Esophagus mucosa (tissue), 1 donor: ENCODE data around the gene OSBP2. TPM values are rescaled to one million over a fixed set of nuclear protein-coding genes. Genes with fewer than 3 reads are reported as not detected.

ENCODE experiments used
- ATAC-seq: fragments of 200-7000 bp; cut with Tn5 transposase; one replicate; pipeline ENCODE4 v1.9.1; 2020
- total RNA-seq: library from RNA; stranded (reverse); gene quantifications from one replicate; pipeline ENCODE4 v1.2.4, GENCODE V29; 2023
- donor health status: DM: yes; HTN: yes; CAD: no.

Gene OSBP2
- total RNA-seq, 1 donor from 2014 or later: 3.0 TPM

GRCh38 chr22:30821863-30822215 lies 127.2 kb downstream of the OSBP2 start:
- no peak for ATAC-seq

- peak; percentile 60 for ATAC-seq
These were observed 127.7 kb downstream of the OSBP2 start for GRCh38 chr22:30822216-30823014.

GRCh38 chr22:30823015-30823370 lies 128.3 kb downstream of the OSBP2 start:
- peak; percentile 41 for ATAC-seq

- ATAC-seq: no peak
These were observed 129.4 kb downstream of the OSBP2 start for GRCh38 chr22:30824096-30824495.

GRCh38 chr22:30824711-30825110 lies 130.0 kb downstream of the OSBP2 start:
- ATAC-seq: no peak

GRCh38 chr22:30825711-30826505 lies 131.2 kb downstream of the OSBP2 start:
- no peak for ATAC-seq

- ATAC-seq: no peak
These were observed 132.1 kb downstream of the OSBP2 start for GRCh38 chr22:30826670-30827355.

- no peak for ATAC-seq
These were observed 133.0 kb downstream of the OSBP2 start for GRCh38 chr22:30827646-30828045.

GRCh38 chr22:30828187-30829155 lies 133.8 kb downstream of the OSBP2 start:
- ATAC-seq: no peak

- ATAC-seq: peak; percentile 87
These were observed 135.4 kb downstream of the OSBP2 start for GRCh38 chr22:30829901-30830550.

- ATAC-seq: peak; percentile 83
These were observed 136.2 kb downstream of the OSBP2 start for GRCh38 chr22:30830907-30831306.

GRCh38 chr22:30832407-30832987 lies 137.8 kb downstream of the OSBP2 start:
- no peak for ATAC-seq

- ATAC-seq: no peak
These were observed 138.6 kb downstream of the OSBP2 start for GRCh38 chr22:30833322-30833721.

- peak; percentile 87 for ATAC-seq
These were observed 142.9 kb downstream of the OSBP2 start for GRCh38 chr22:30837531-30837930.

- no peak for ATAC-seq
These were observed 143.4 kb downstream of the OSBP2 start for GRCh38 chr22:30838111-30838510.

- ATAC-seq: peak; percentile 87
These were observed 146.6 kb downstream of the OSBP2 start for GRCh38 chr22:30841273-30841672.

- ATAC-seq: no peak
These were observed 148.6 kb downstream of the OSBP2 start for GRCh38 chr22:30843245-30843644.

- ATAC-seq: no peak
These were observed 152.9 kb downstream of the OSBP2 start for GRCh38 chr22:30847583-30847982.

GRCh38 chr22:30855266-30855665 lies 160.6 kb downstream of the OSBP2 start:
- no peak for ATAC-seq

- peak; percentile 18 for ATAC-seq
These were observed 161.2 kb downstream of the OSBP2 start for GRCh38 chr22:30855677-30856518.
